ENCODE results near the gene ARHGAP26. TPM values are rescaled to one million over a fixed set of nuclear protein-coding genes. Genes with fewer than 3 reads are reported as not detected.

ARHGAP26 gene
- total RNA-seq, 1 experiment from 2014 or later = 1.7 TPM

DNA sequence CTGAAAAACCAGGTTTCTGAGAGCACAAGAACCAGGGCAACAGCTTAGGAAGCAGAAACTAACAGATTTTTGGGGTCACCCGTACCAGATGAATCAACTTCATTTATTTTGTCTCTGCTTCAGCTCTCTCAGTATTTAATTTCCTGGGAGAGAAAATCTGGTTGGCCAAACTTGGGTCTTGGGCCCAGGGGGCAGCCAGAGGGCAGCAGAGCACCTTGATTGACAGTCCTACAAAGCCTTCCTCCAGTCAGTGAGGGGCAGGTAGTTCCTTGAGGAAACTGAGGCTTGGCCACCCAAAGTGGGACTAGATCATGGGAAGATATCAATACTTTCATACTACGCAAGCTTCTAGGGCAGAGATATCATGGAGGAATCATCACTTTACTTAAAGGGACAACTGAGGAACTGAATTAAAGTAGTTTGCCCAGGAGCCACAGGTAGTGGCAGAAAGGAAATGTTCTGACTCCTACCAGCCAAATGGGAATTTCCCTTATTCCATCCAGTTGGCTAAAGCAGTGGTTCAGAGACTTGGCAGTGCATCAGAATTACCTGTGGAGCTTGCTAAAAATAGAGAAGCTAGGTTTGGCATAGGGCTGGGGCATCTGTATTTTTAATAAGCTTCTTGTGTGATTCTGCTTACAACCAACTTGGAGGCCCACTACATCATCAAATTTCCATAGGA is 21.5 kb upstream of the ARHGAP26 start:
- peak; percentile 11 for DNase-seq (ENCODE audit: low spot score)

GRCh38 chr5:142749321-142749720 is 20.9 kb upstream of the ARHGAP26 start:
- peak; percentile 54 for DNase-seq (ENCODE audit: low spot score)

GRCh38 chr5:142753116-142753631 is 17.0 kb upstream of the ARHGAP26 start:
- no peak for DNase-seq (ENCODE audit: low spot score)

DNA sequence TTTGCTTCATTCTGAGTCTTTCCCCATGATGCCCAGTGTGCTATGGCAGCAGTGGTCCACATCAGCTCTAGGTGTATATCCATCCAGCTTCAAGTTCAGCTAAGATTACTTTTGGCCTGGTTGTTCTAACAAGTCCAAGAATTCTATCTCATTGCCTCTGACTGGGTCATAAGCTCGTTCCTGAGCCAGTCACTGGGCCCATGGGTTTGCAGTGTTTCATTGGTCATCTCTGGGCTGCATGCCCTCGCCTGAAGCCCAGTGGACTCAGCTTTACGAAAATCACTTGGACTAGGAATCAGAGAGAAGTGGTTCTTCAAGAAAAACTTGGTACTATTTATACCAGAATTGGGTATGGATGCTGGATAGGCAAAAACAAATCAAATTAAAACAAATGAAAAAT is 16.1 kb upstream of the ARHGAP26 start:
- DNase-seq (ENCODE audit: low spot score) = no peak

GRCh38 chr5:142756576-142756975 is 13.6 kb upstream of the ARHGAP26 start:
- DNase-seq (ENCODE audit: low spot score) = no peak

DNA sequence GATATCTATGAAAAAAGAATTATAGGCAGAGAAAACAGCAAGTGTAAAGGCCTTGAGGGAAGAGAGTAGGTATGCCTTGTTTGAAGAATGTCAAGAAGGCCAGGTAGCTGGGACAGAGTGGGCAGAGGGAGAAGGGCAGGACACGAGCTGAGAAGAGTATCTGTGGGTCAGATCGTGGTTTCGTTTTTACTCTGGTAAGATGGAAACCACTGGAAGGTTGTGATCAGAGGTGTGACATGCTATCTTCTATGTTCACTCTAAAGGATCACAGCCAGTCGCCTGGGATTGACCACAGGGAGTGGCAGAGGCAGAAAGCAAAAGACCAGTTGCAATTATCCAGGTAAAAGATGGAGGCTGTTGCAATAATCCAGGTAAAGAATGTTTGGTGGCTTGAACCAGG is 12.6 kb upstream of the ARHGAP26 start:
- no peak for DNase-seq (ENCODE audit: low spot score)

- DNase-seq (ENCODE audit: low spot score) = no peak
These were observed 11.9 kb upstream of the ARHGAP26 start for GRCh38 chr5:142758062-142758795.

DNA sequence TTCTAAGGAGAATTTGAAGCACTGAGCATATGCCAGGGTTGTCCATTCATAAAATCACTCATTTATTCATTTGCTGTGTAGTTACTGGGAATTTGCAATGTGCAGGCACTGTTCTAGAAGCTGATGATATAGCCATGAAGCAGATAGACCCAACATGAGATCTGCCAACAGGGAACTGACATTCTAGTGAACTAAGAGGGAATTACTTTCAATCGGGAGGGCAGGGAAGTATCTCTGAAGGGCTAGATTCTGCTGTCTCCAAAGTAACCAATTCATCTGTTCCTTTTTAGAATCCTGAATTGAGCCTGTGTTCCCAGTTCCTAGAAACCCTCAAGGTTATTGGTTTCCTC is 11.4 kb upstream of the ARHGAP26 start:
- DNase-seq (ENCODE audit: low spot score) = no peak

DNA sequence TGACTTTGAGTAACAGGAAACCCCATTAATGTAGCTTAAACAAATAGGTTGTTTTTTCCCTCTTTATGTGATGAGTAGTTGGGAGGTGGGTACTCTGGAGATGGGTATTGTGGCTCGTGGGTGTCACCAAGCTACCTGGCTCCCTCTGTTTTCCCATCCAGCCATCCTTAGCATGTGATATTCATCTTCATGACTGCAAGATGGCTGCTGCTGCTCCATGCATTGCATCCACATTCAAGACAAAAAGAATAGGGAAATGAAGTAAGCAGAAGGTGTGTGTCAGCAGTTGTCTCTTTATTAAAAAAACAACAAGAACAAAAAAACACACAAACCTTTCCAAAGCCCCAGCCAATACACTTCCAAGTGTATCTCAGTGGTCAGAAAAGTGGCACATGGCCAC is 6.5 kb upstream of the ARHGAP26 start:
- no peak for DNase-seq (ENCODE audit: low spot score)

DNA sequence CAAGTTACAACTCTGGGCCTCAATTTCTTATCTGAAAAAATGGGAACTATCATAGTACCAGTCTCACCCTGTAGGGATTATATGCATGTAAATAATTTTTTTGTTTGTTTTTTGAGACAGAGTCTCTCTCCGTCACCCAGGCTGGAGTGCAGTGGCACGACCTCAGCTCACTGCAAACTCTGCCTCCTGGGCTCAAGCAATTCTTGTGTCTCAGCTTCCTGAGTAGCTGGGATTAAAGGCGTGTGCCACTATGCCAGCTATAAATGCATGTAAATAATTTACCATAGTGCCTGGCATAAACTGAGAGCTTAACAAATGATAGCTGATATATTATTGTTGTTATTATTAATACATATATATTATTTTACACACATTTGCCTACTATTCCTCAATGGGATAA is 3.0 kb upstream of the ARHGAP26 start:
- no peak for DNase-seq (ENCODE audit: low spot score)

DNA sequence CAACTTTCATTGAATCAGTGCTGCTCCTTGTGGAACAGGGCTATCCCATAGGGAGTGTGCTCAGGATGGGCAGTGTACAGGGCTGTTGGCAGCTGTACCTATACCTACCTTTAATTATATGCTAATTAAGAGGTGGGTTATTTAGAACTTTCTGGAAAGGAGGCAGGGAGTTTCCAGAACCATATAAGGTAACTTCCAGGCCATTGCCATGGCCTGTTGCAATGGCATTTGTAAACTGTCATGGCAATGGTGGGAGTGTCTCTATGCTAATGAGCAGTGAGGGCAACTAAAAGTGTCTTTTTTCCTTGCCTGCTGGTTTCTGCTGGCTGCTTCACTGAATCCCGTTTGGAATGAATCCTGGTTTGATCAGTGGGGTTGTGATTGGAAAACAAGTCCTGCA is 2.3 kb upstream of the ARHGAP26 start:
- DNase-seq (ENCODE audit: low spot score) = no peak

DNA sequence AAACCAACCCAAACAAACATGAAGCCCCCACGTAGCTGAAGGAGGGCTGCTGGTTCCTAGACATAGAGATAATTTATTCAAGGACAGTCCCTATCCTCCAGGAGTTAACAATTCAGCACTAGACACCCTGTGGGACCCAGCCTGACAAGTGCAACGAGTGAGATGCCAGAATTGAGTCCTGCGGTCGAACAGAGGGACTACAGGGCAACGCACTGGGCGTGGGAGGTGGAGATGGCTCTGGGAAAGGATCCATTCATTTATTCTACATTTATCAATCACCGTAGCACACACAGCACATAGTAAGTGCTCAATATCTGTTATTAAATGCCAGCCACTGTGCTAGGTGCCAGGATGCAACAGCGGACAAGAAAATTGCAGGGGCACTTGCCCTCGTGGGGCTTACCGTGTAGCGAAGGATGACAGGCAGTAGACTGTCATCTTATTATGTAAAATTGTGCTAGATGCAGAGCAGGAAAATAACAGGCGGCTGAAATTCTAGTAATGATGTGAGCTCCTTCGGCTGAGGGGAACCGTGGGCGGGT is 855 bp upstream of the ARHGAP26 start:
- no peak for DNase-seq (ENCODE audit: low spot score)

GRCh38 chr5:142770650-142771609 is 753 bp downstream of the ARHGAP26 start:
- DNase-seq (ENCODE audit: low spot score) = no peak

- DNase-seq (ENCODE audit: low spot score) = no peak
These were observed 1.5 kb downstream of the ARHGAP26 start for GRCh38 chr5:142771666-142772065.

DNA sequence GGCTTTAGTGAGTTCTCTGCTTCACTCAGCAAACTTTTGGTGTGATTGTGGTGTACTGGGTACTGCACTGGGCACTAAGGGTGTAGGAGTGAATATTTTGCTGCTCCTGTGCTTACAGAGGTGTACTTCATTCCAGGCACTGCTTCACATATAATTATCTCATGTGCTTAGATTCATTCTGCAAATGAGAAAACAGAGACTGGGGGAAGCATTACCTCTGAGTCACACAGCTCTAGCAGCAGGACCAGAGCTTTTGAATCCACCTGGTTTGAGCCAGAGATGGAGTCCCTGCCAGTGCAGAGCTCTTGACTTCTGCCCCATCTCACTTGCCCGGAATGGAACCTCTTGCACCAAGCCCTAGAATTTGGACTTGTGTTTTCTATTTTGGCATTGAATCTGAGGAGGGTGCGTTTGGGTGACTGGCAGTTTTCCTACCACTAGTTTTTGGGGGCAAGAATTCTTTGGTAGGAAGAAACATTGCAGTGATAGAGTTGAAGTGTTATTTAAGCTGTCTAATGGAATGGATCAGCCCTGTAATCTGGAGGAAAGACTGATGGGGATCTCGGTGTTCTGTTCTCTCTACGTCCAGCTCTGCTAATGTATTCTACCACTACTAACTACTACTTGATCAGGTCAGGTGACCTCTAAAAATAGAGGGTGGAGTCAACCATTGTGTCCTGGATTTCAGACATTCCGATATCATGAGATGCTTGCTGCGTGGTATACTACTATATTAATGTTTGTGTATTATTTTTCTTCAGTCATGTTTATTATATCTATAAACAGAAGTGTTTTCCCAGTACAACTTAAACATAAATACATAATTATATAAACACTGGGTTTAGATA is 2.5 kb downstream of the ARHGAP26 start:
- no peak for DNase-seq (ENCODE audit: low spot score)

- no peak for DNase-seq (ENCODE audit: low spot score)
These were observed 6.9 kb downstream of the ARHGAP26 start for GRCh38 chr5:142777099-142777498.

DNA sequence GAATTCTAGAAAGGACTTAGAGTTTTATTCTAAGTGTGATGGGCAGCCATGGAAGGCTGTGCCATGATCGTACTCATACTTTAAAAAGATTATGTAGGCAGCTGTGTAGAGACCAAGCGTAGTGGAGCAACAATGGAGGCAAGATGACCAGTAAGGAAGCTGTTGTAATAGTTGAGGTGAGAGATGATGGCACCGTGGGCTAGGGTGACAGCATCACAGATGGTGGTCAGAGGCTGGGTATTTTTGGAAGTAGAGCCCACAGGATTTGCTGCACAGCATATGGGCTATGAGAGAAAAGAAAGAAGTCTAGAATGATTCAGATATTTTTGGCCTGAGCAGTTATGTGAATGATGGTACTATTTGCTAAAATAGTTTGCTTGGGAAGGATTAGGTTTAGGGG is 7.7 kb downstream of the ARHGAP26 start:
- no peak for DNase-seq (ENCODE audit: low spot score)

DNA sequence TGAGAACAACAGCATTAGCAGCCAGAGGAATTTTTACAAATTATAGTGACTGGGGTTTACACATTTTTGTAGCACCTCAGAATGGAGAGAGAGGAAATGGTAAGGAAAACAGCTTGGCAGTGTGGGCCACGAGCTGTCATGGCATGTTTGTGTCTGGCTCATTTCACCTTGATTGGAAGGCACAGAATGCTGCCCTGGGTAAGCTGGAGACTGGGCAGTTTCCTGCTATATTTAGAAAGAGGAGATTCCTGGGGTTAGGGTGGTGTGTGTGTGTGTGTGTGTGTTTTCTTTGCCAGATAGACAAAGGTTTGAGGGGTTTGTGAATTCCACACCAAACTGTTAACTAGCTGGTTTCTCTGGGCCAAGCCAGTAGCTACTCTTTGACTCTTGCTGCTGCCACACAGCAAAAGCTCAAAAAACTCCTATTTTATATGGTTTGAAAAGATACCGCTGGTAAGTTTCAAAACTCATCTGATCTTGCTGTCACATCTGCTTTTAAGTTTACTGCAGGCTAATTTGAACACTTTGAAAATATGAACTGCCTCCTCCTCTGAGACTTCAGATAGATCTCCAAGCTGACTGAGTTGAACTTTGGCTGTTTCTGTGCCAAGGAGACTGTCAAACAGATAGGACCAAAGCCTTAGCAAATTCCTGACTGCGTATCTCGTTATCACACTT is 9.1 kb downstream of the ARHGAP26 start:
- peak; percentile 23 for DNase-seq (ENCODE audit: low spot score)

DNA sequence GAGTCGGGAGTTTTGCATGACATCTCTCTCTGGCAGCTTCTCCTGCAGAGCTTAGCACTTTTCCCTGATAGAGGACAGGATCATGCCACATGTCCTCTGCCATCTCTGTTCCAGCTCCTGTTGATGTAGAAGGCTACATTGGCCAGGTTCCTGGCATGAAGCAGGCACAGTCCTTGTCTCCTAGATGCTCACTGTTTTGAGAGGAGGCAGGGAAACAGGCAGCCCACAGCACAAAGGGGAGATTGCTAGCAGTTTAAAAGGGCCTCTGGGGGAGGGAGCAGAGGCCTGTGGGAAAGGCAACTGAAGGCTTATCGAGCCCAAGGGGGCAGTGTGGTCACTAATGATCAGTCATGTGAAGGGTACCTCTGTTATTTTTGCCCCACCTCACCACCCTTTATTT is 10.7 kb downstream of the ARHGAP26 start:
- no peak for DNase-seq (ENCODE audit: low spot score)

DNA sequence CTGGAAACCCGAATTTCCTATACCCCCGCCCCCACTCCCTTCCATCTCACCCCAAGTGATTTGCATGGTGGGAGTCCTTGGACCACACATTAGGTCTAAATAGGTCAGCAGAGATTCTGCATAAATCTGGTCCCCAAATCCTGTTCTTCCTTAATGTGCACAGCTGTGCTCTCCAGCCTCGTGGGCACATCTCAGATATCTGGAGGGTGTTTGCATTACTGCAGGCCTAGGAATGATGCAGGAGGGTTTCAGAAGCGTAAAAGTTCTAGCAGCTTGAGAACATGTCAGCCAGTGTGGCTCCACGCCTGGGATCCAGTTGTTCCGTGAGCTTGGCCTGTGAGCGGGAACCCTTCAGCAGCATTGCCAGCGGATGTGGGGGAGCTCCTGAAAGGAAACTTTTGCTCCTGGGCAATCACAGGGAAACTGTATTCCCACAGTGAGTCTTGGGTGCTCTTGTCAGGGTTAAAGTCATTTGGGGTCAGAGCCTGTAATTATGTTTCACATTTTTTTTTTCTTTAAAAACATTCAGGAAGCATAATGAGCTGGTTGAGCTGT is 12.9 kb downstream of the ARHGAP26 start:
- no peak for DNase-seq (ENCODE audit: low spot score)

Measured in H4 (cell line).